Ovary (tissue), 3 donors: ENCODE data around the gene RHOD.

Experiments
- POLR2A ChIP-seq: fragments of 450-650 bp; IDR thresholded peaks from one replicate; pipeline ENCODE4 v1.6.1; 2017; ENCODE audit warnings: antibody characterized with exemption, mild to moderate bottlenecking, moderate library complexity
- TF ChIP-seq, protein P1 (sequence below), 3 donors: fragments of 450-650 bp in 2 of 3; fragments of 200-600 bp in 1 of 3; IDR thresholded peaks; one replicate each; pipeline versions ENCODE4 v1.5.1 to v1.8.0; 2016 to 2022; ENCODE audit warnings: antibody characterized with exemption in 3 of 3, mild to moderate bottlenecking in 1 of 3
- donor health status: DM: no; HTN: no; CAD: no.

DNA sequence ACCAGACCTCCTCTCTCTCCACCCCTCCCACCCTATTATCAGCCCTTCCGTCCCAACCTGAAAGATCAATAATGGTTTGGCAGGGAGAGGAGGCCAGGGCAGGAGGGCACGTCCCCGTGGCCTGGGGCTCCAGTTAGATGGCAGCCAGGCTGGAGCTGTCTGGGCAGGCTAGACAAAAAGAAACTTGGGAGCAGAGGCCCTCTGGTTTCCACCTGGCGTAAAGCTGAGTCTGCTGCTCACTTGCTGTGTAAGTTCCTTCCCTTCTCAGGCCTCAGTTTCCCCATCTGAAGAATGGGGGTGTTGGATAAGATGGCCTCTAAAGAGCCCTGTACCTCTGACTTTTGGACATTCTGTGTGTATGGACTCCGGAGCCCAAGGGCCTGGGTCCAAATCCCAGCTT is 3.8 kb upstream of the RHOD start:
- TF ChIP-seq, protein P1, sequence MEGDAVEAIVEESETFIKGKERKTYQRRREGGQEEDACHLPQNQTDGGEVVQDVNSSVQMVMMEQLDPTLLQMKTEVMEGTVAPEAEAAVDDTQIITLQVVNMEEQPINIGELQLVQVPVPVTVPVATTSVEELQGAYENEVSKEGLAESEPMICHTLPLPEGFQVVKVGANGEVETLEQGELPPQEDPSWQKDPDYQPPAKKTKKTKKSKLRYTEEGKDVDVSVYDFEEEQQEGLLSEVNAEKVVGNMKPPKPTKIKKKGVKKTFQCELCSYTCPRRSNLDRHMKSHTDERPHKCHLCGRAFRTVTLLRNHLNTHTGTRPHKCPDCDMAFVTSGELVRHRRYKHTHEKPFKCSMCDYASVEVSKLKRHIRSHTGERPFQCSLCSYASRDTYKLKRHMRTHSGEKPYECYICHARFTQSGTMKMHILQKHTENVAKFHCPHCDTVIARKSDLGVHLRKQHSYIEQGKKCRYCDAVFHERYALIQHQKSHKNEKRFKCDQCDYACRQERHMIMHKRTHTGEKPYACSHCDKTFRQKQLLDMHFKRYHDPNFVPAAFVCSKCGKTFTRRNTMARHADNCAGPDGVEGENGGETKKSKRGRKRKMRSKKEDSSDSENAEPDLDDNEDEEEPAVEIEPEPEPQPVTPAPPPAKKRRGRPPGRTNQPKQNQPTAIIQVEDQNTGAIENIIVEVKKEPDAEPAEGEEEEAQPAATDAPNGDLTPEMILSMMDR (IDR thresholded peaks at IDR 0.05), result no peak
- no peak for TF ChIP-seq POLR2A
